ENCODE data around the gene NANOGP8.

The NANOGP8 gene

GRCh38 chr15:35121611-35122359 lies 36.7 kb upstream of the NANOGP8 start:
- Histone ChIP-seq H3K79me2 (ENCODE audit: insufficient read depth, low read length) (no peaks in the 10 kb centered on the region), H3K36me3 (ENCODE audit: insufficient read depth, low read length) (no peaks in the 10 kb centered on the region), H3K4me1 (ENCODE audit: insufficient read depth, low read length) (no peaks in the 10 kb centered on the region), H3K4me2 (ENCODE audit: insufficient read depth, low read length) (no peak overlapping the region), H2AFZ (ENCODE audit: low read depth, low read length) (no peak overlapping the region), H3K27me3 (ENCODE audit: insufficient read depth, low read length, poor library complexity) (no peaks in the 10 kb centered on the region), H3K27ac (ENCODE audit: low read length) (no peak overlapping the region), H4K20me1 (ENCODE audit: insufficient read depth, low read length) (no peaks in the 10 kb centered on the region), H3K9me3 (ENCODE audit: insufficient read depth, low read length, severe bottlenecking) (no peaks in the 10 kb centered on the region), H3K4me3 (ENCODE audit: low read depth in 1 of 2, low read length in 2 of 2) (no peak overlapping the region), H3K9ac (ENCODE audit: low read depth, low read length) (no peak overlapping the region)
- no peak for DNase-seq
- TF ChIP-seq CTCF (IDR thresholded peaks at IDR 0.05; ENCODE audit: borderline replicate concordance, extremely low read depth, low read length, poor library complexity, severe bottlenecking) (no peak), EZH2 (IDR thresholded peaks at IDR 0.05; ENCODE audit: borderline replicate concordance, low read depth, low read length, severe bottlenecking) (no peak)
- ATAC-seq (ENCODE audit: insufficient read depth, low read depth) = no peak

GRCh38 chr15:35120173-35120572 lies 35.1 kb upstream of the NANOGP8 start:
- H3K4me2 ChIP-seq (ENCODE audit: insufficient read depth, low read length) = no peak overlapping the region
- DNase-seq (no peak), ATAC-seq (ENCODE audit: insufficient read depth, low read depth) (no peak)
- no peaks in the 10 kb centered on the region for H3K36me3 ChIP-seq (ENCODE audit: insufficient read depth, low read length)
- H4K20me1 ChIP-seq (ENCODE audit: insufficient read depth, low read length) = no peaks in the 10 kb centered on the region
- no peaks in the 10 kb centered on the region for H3K27me3 ChIP-seq (ENCODE audit: insufficient read depth, low read length, poor library complexity)
- H3K27ac ChIP-seq (ENCODE audit: low read length) = no peak overlapping the region
- H2AFZ ChIP-seq (ENCODE audit: low read depth, low read length) = no peak overlapping the region
- H3K4me1 ChIP-seq (ENCODE audit: insufficient read depth, low read length) = no peaks in the 10 kb centered on the region
- no peak overlapping the region for H3K4me3 ChIP-seq (ENCODE audit: low read depth in 1 of 2, low read length in 2 of 2)
- no peak for TF ChIP-seq EZH2 (IDR thresholded peaks at IDR 0.05; ENCODE audit: borderline replicate concordance, low read depth, low read length, severe bottlenecking)
- TF ChIP-seq CTCF (IDR thresholded peaks at IDR 0.05; ENCODE audit: borderline replicate concordance, extremely low read depth, low read length, poor library complexity, severe bottlenecking) = no peak
- no peaks in the 10 kb centered on the region for H3K79me2 ChIP-seq (ENCODE audit: insufficient read depth, low read length)
- no peak overlapping the region for H3K9ac ChIP-seq (ENCODE audit: low read depth, low read length)
- no peaks in the 10 kb centered on the region for H3K9me3 ChIP-seq (ENCODE audit: insufficient read depth, low read length, severe bottlenecking)

DNA sequence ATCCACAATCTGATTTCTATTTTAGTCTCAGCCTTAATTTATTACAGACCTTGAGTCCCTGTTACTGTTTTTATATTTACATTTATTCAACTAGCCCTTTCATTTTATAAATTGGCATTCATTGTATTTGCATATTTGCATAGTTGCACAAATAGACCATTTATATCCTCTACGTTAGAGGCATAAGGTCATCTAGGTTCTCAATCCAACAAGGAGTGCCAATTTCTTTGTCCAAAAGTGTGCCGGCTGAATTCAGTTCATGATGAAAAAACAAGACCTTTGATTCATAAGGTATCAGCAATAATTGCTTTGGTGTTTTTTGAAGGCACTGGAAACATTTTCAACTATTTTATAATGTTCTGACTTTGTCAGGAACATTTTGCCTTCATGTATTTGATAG lies 33.9 kb upstream of the NANOGP8 start:
- Histone ChIP-seq H3K4me3 (ENCODE audit: low read depth in 1 of 2, low read length in 2 of 2) (no peak overlapping the region), H3K9ac (ENCODE audit: low read depth, low read length) (no peak overlapping the region), H3K36me3 (ENCODE audit: insufficient read depth, low read length) (no peaks in the 10 kb centered on the region), H3K27me3 (ENCODE audit: insufficient read depth, low read length, poor library complexity) (no peaks in the 10 kb centered on the region), H3K4me2 (ENCODE audit: insufficient read depth, low read length) (no peak overlapping the region), H2AFZ (ENCODE audit: low read depth, low read length) (no peak overlapping the region), H3K79me2 (ENCODE audit: insufficient read depth, low read length) (no peaks in the 10 kb centered on the region), H4K20me1 (ENCODE audit: insufficient read depth, low read length) (no peaks in the 10 kb centered on the region), H3K27ac (ENCODE audit: low read length) (no peak overlapping the region), H3K4me1 (ENCODE audit: insufficient read depth, low read length) (no peaks in the 10 kb centered on the region), H3K9me3 (ENCODE audit: insufficient read depth, low read length, severe bottlenecking) (no peaks in the 10 kb centered on the region)
- no peak for DNase-seq
- TF ChIP-seq EZH2 (IDR thresholded peaks at IDR 0.05; ENCODE audit: borderline replicate concordance, low read depth, low read length, severe bottlenecking) (no peak), CTCF (IDR thresholded peaks at IDR 0.05; ENCODE audit: borderline replicate concordance, extremely low read depth, low read length, poor library complexity, severe bottlenecking) (no peak)
- ATAC-seq (ENCODE audit: insufficient read depth, low read depth) = no peak
